Mesenchymal stem cell (in vitro differentiated cells and primary cell): ENCODE measurements around the gene TUT1.
A peak's percentile ranks its signal among the peaks of the same experiment; 100 is the strongest.

Source experiments
- DNase-seq: peaks from one replicate; pipeline ENCODE4 v3.0.0-alpha.2; 2013
- H2AFZ ChIP-seq: one replicate; pipeline ENCODE4 v1.6.1; 2013; ENCODE audit warnings: low read depth, mild to moderate bottlenecking, control low read depth, inconsistent platforms, low read length, moderate library complexity
- H2AK5ac ChIP-seq: 2 replicates; pipeline ENCODE4 v1.6.1; 2013; ENCODE audit warnings: low read length, moderate library complexity, mild to moderate bottlenecking, inconsistent platforms; ENCODE audit not compliant: severe bottlenecking
- H2BK120ac ChIP-seq: one replicate; pipeline ENCODE4 v1.6.1; 2013; ENCODE audit warnings: low read depth, mild to moderate bottlenecking, inconsistent platforms, low read length, moderate library complexity
- H2BK12ac ChIP-seq, 2 experiments: one replicate each; pipeline ENCODE4 v1.6.1; 2013; ENCODE audit warnings: inconsistent platforms in 2 of 2, low read length in 2 of 2, mild to moderate bottlenecking in 2 of 2, moderate library complexity in 2 of 2, control low read depth in 1 of 2
- H2BK15ac ChIP-seq: one replicate; pipeline ENCODE4 v1.6.1; 2013; ENCODE audit warnings: mild to moderate bottlenecking, low read depth, inconsistent platforms; ENCODE audit not compliant: poor library complexity, severe bottlenecking
- H2BK5ac ChIP-seq: 2 replicates; pipeline ENCODE4 v1.6.1; 2013; ENCODE audit warnings: low read depth, mild to moderate bottlenecking, low read length, control low read depth, inconsistent platforms; ENCODE audit not compliant: poor library complexity, severe bottlenecking
- H3K14ac ChIP-seq, 2 experiments: one replicate each; pipeline ENCODE4 v1.6.1; 2013; ENCODE audit warnings: inconsistent platforms in 2 of 2, low read length in 2 of 2, control low read depth in 1 of 2, mild to moderate bottlenecking in 1 of 2, moderate library complexity in 1 of 2
- H3K18ac ChIP-seq, 2 experiments: one replicate each; pipeline ENCODE4 v1.6.1; 2013; ENCODE audit warnings: inconsistent platforms in 2 of 2, low read length in 2 of 2, control low read depth in 1 of 2, low read depth in 1 of 2, mild to moderate bottlenecking in 1 of 2
- H3K23ac ChIP-seq, 2 experiments: one replicate each; pipeline ENCODE4 v1.6.1; 2013; ENCODE audit warnings: inconsistent platforms in 2 of 2, low read length in 2 of 2, mild to moderate bottlenecking in 2 of 2, moderate library complexity in 2 of 2, control low read depth in 1 of 2
- H3K27ac ChIP-seq: 2 replicates; pipeline ENCODE4 v1.5.1; 2013; ENCODE audit warnings: mild to moderate bottlenecking, moderate library complexity, low read length, control low read depth, inconsistent platforms; ENCODE audit not compliant: poor library complexity, severe bottlenecking
- H3K27me3 ChIP-seq, 2 experiments: 2 replicates each; pipeline versions ENCODE4 v1.6.1 to v1.7.0; 2013; ENCODE audit warnings: low read length in 2 of 2, mild to moderate bottlenecking in 2 of 2, moderate library complexity in 2 of 2, control low read depth in 1 of 2, inconsistent platforms in 1 of 2; ENCODE audit not compliant: control insufficient read depth in 1 of 2, insufficient read depth in 1 of 2
- H3K36me3 ChIP-seq, 2 experiments: 2 replicates each; pipeline versions ENCODE4 v1.6.1 to v1.7.0; 2013; ENCODE audit warnings: low read length in 2 of 2, control low read depth in 1 of 2, inconsistent platforms in 1 of 2, low read depth in 1 of 2, mild to moderate bottlenecking in 1 of 2; ENCODE audit not compliant: insufficient read depth in 2 of 2, control insufficient read depth in 1 of 2
- H3K4ac ChIP-seq, 2 experiments: one replicate each; pipeline ENCODE4 v1.6.1; 2013; ENCODE audit warnings: inconsistent platforms in 2 of 2, low read length in 2 of 2, mild to moderate bottlenecking in 2 of 2, moderate library complexity in 2 of 2, control low read depth in 1 of 2, low read depth in 1 of 2
- H3K4me1 ChIP-seq: 2 replicates; pipeline ENCODE4 v1.6.1; 2013; ENCODE audit warnings: low read depth, low read length, control low read depth; ENCODE audit not compliant: control insufficient read depth, insufficient read depth
- H3K4me2 ChIP-seq: 2 replicates; pipeline ENCODE4 v1.6.1; 2013; ENCODE audit warnings: low read length, mild to moderate bottlenecking, inconsistent platforms; ENCODE audit not compliant: poor library complexity, severe bottlenecking
- H3K4me3 ChIP-seq, 2 experiments: 2 replicates each; pipeline versions ENCODE4 v1.5.1 to v1.7.0; 2013; ENCODE audit warnings: low read length in 2 of 2, mild to moderate bottlenecking in 2 of 2, control low read depth in 1 of 2, low read depth in 1 of 2; ENCODE audit not compliant: insufficient read depth in 1 of 2
- H3K79me1 ChIP-seq: replicated peaks from 2 replicates; pipeline ENCODE4 v1.6.1; 2013; ENCODE audit warnings: mild to moderate bottlenecking, control low read depth, low read length, inconsistent platforms; ENCODE audit not compliant: poor library complexity, severe bottlenecking
- H3K9ac ChIP-seq: 2 replicates; pipeline ENCODE4 v1.7.0; 2013; ENCODE audit warnings: mild to moderate bottlenecking, low read length, moderate library complexity
- H3K9me3 ChIP-seq: 2 replicates; pipeline ENCODE4 v1.7.0; 2013; ENCODE audit warnings: mild to moderate bottlenecking, low read length; ENCODE audit not compliant: control insufficient read depth
- H4K8ac ChIP-seq: one replicate; pipeline ENCODE4 v1.6.1; 2013; ENCODE audit warnings: inconsistent platforms, mild to moderate bottlenecking, low read length, moderate library complexity
- H4K91ac ChIP-seq: one replicate; pipeline ENCODE4 v1.6.1; 2013; ENCODE audit warnings: mild to moderate bottlenecking, low read length, inconsistent platforms
- WGBS: methylation state at CpG from one replicate; pipeline ENCODE4 v1.1.7; 2013; ENCODE audit warnings: mixed read lengths; 5-methylcytosine and 5-hydroxymethylcytosine counted together

The TUT1 gene

DNA sequence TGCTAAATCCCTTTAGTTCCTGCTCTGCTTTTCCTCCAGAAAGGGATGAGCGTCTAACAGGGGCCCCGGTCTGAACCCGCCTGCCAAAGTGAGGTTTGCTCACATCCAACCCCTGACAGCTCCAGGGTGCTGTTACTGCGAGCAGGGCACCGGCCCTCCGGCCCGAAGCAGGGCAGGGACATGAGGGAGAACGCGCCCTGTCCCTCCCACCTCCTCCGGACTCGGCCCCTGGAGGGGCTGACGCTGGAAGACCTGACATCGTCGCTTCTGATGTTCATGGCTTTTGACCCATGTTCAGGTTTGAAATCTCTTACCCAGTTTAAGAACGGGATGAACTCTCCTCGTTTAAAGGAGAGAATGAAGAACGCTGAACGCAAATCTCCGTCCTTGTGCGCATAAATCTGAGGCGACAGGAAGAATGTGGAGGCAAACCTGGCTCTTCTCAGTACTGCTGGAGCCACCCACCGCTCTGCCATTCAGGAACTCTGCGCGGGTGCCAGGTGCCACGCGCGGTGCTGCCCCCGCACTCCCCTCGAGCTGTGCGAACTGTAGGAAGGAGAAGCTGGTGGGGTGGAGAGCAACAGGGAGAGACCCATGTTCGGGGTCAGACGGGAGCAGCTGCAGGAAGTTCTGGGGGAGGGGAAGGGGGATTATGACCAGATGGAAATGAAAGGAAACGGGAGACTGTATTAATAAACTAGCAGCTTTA, 16.8 kb downstream of the TUT1 start:
- peaks cover 13% of the 10 kb centered on the region for H3K79me1 ChIP-seq

GRCh38 chr11:62573592-62574362, 17.5 kb downstream of the TUT1 start, which contains the start of gene EEF1G:
Gene EEF1G, minus strand, starts transcription at chr11:62573891. Its CDS starts 49 bp downstream, at chr11:62573842.
- Histone ChIP-seq H4K8ac (peak within 1 kb of the TSS; percentile 96), H3K14ac (peak within 1 kb of the TSS; percentile 22 to 96), H3K27ac (peak within 1 kb of the TSS; percentile 95), H2AFZ (no peak within 1 kb of the TSS), H2BK5ac (peak within 1 kb of the TSS; percentile 94), H3K4ac (peak within 1 kb of the TSS; percentile 94 to 98), H2AK5ac (peak within 1 kb of the TSS; percentile 86), H2BK120ac (peak within 1 kb of the TSS; percentile 82), H3K79me1 (peaks cover 13% of the 10 kb centered on the region), H3K36me3 (peaks cover 55 to 68% of the 10 kb centered on the region in 2 experiments), H3K9ac (peak within 1 kb of the TSS; percentile 98), H3K23ac (peak within 1 kb of the TSS in 1 of 2 experiments; percentile 85), H2BK15ac (peak within 1 kb of the TSS; percentile 75), H3K9me3 (no peaks in the 10 kb centered on the region), H3K4me1 (peaks cover 25% of the 10 kb centered on the region), H4K91ac (peak within 1 kb of the TSS; percentile 95), H3K27me3 (no peaks in the 10 kb centered on the region), H3K18ac (peak within 1 kb of the TSS; percentile 93 to 99), H2BK12ac (peak within 1 kb of the TSS in 1 of 2 experiments; percentile 76), H3K4me3 (peak within 1 kb of the TSS; percentile 86 to 96), H3K4me2 (peak within 1 kb of the TSS; percentile 93)
- DNase-seq: peak; percentile 100
- under 1% methylated on average over 45 of the region's 46 CpGs for WGBS

More for the DNA sequence above, 16.8 kb downstream of the TUT1 start:
- H4K91ac ChIP-seq: peak overlapping the region; percentile 95
- peak overlapping the region; percentile 98 for H3K9ac ChIP-seq
- no peak overlapping the region for H2AFZ ChIP-seq
- H2AK5ac ChIP-seq: peak overlapping the region; percentile 83
- no peak for DNase-seq
- H4K8ac ChIP-seq: peak overlapping the region; percentile 96
- H3K36me3 ChIP-seq: peaks cover 52 to 68% of the 10 kb centered on the region in 2 experiments
- no peaks in the 10 kb centered on the region for H3K9me3 ChIP-seq
- peak overlapping the region in 1 of 2 experiments; percentile 76 for H2BK12ac ChIP-seq
- H2BK120ac ChIP-seq: peak overlapping the region; percentile 80
- peak overlapping the region; percentile 95 for H3K27ac ChIP-seq
- H3K27me3 ChIP-seq: no peaks in the 10 kb centered on the region
- H3K4me1 ChIP-seq: peaks cover 26% of the 10 kb centered on the region
- H2BK15ac ChIP-seq: peak overlapping the region; percentile 60
- H3K4ac ChIP-seq: peak overlapping the region; percentile 94 to 98
- WGBS: 3% methylated on average over 33 of the region's 33 CpGs
- peak overlapping the region; percentile 86 to 99 for H3K18ac ChIP-seq
- peak overlapping the region; percentile 91 for H2BK5ac ChIP-seq
- H3K4me2 ChIP-seq: peak overlapping the region; percentile 81
- H3K14ac ChIP-seq: peak overlapping the region; percentile 22 to 96
- peak overlapping the region; percentile 70 to 91 for H3K4me3 ChIP-seq
- peak overlapping the region in 1 of 2 experiments; percentile 85 for H3K23ac ChIP-seq

- Histone ChIP-seq H3K36me3 (peaks cover 52 to 67% of the 10 kb centered on the region in 2 experiments), H2AK5ac (peak overlapping the region; percentile 86), H3K4me3 (peak overlapping the region; percentile 86 to 96), H3K4ac (peak overlapping the region; percentile 94 to 97), H3K79me1 (peaks cover 10% of the 10 kb centered on the region), H4K8ac (peak overlapping the region; percentile 35), H4K91ac (peak overlapping the region; percentile 49), H3K27me3 (no peaks in the 10 kb centered on the region), H3K9ac (peak overlapping the region; percentile 98), H2BK120ac (peak overlapping the region; percentile 82), H3K23ac (peak overlapping the region in 1 of 2 experiments; percentile 56), H2AFZ (no peak overlapping the region), H2BK15ac (peak overlapping the region; percentile 75), H3K9me3 (no peaks in the 10 kb centered on the region), H2BK5ac (peak overlapping the region; percentile 94), H3K14ac (peak overlapping the region in 1 of 2 experiments; percentile 86), H3K4me1 (peaks cover 21% of the 10 kb centered on the region), H3K4me2 (peak overlapping the region; percentile 93), H3K27ac (peak overlapping the region; percentile 91), H2BK12ac (no peak overlapping the region), H3K18ac (peak overlapping the region; percentile 88 to 93)
- WGBS: under 1% methylated on average over 33 of the region's 33 CpGs
- peak; percentile 45 for DNase-seq
These were observed 18.2 kb downstream of the TUT1 start for GRCh38 chr11:62573006-62573591.
